Pancreas (tissue), 10 donors: ENCODE data around the gene IP6K3. TPM values are rescaled to one million over a fixed set of nuclear protein-coding genes. Genes with fewer than 3 reads are reported as not detected.

Source experiments
- ATAC-seq, 4 donors: fragments of 200-7000 bp; cut with Tn5 transposase; one replicate each; pipeline versions ENCODE4 v1.8.0 to v1.9.1; 2020; ENCODE audit warnings: mild to moderate bottlenecking in 4 of 4, moderate library complexity in 4 of 4
- DNase-seq, 6 donors: peaks; one replicate each; pipeline ENCODE4 v3.0.0-alpha.2; 2020
- FAIRE-seq: peaks from 2 replicates; lab custom pipeline; 2012; peaks lifted over from hg19 to GRCh38; lab: Jason Lieb, UNC
- H3K27ac ChIP-seq, 4 donors: fragments of 200-600 bp; sonication (generic); 1 replicate in 3 of 4; 2 replicates in 1 of 4; pipeline versions ENCODE4 v1.5.0 to v1.8.0; 2020
- H3K27me3 ChIP-seq, 4 donors: fragments of 200-600 bp; one replicate each; pipeline ENCODE4 v1.8.0; 2021
- H3K36me3 ChIP-seq, 3 donors: fragments of 200-600 bp; sonication (generic) in 1 of 3; one replicate each; pipeline versions ENCODE4 v1.5.0 to v1.8.0; 2020 to 2021
- H3K4me1 ChIP-seq, 3 donors: fragments of 200-600 bp; one replicate each; pipeline ENCODE4 v1.8.0; 2021
- H3K4me3 ChIP-seq, 4 donors: fragments of 200-600 bp; sonication (generic) in 2 of 4; one replicate each; pipeline versions ENCODE4 v1.5.0 to v1.8.0; 2020 to 2021
- H3K9me3 ChIP-seq, 4 donors: fragments of 200-600 bp; one replicate each; pipeline ENCODE4 v1.8.0; 2021
- CTCF ChIP-seq, 4 donors: fragments of 200-600 bp; sonication (generic) in 3 of 4; IDR thresholded peaks; one replicate each; pipeline versions ENCODE4 v1.5.0 to v1.8.0; 2021; ENCODE audit warnings: antibody characterized with exemption in 4 of 4
- WGBS, 2 donors: extraction: QIAGEN DNeasy Blood & Tissue Kit; methylation state at CpG; one replicate each; pipeline ENCODE4 v1.1.7; 2013; 5-methylcytosine and 5-hydroxymethylcytosine counted together
- intact Hi-C, 3 donors: fragments of 100-400 bp; cut with DNase I; formaldehyde crosslinking; loops; one replicate each; pipeline versions ENCODE4 v1.11.1 to v1.14.2; 2022
- polyA plus RNA-seq, 2 donors: library from polyadenylated mRNA; stranded (reverse); fragments of 200-250 nt; gene quantifications; one replicate each; pipeline ENCODE4 v1.2.3, GENCODE V29; 2013
- total RNA-seq, 6 donors: library from RNA; stranded (reverse); fragmentation: NEBNext Ultra II Directional in 4 of 6; extraction: Animal tissue kit (Norgen Biotek cat#: 25700) in 4 of 6; gene quantifications; one replicate each; pipeline versions ENCODE4 v1.2.1 to v1.2.4, GENCODE V29; 2021 to 2023
- donor health status: healthy with polysubstance abuse.
- donor health status: DM: no; HTN: no; CAD: no; lungs with moderate emphysema.
- donor health status: DM: no; HTN: no; CAD: no.
- donor health status: control.
- donor health status: control.
- donor health status: Bipolar disorder and iron deficiency.
- donor health status: DM: yes; HTN: yes; CAD: no.
- donor health status: DM: no; HTN: no; CAD: no.
- donor health status: DM: no; HTN: no; CAD: no.
- donor health status: DM: yes; HTN: yes; CAD: no.

The IP6K3 gene
- total and polyA plus RNA-seq, 8 donors = 0.12 to 0.69 (median 0.36) TPM

GRCh38 chr6:33708516-33709204, 38.0 kb downstream of the IP6K3 start:
- FAIRE-seq = no peak
- H3K36me3 ChIP-seq = no peaks in the 10 kb centered on the region
- 89 to 91% methylated on average over 10 of the region's 10 CpGs for WGBS, 2 donors

GRCh38 chr6:33707771-33708170, 38.9 kb downstream of the IP6K3 start:
- no peaks in the 10 kb centered on the region for H3K36me3 ChIP-seq
- no peaks in the 10 kb centered on the region for H3K27me3 ChIP-seq
- TF ChIP-seq CTCF (IDR thresholded peaks at IDR 0.05) = no peak
- 91 to 93% methylated on average over 5 of the region's 5 CpGs for WGBS, 2 donors
- intact Hi-C loops = no loop called here
- DNase-seq (no peak), FAIRE-seq (no peak), ATAC-seq (no peak)
- H3K9me3 ChIP-seq = no peaks in the 10 kb centered on the region
- H3K27ac ChIP-seq = no peak overlapping the region
- H3K4me1 ChIP-seq = peaks cover 8 to 16% (median 14%) of the 10 kb centered on the region in 3 donors
- H3K4me3 ChIP-seq = no peak overlapping the region

More at GRCh38 chr6:33708516-33709204, 38.0 kb downstream of the IP6K3 start:
- DNase-seq (no peak), ATAC-seq (no peak)
- Histone ChIP-seq H3K27ac (no peak overlapping the region), H3K4me1 (peaks cover 8 to 16% (median 14%) of the 10 kb centered on the region in 3 donors), H3K4me3 (no peak overlapping the region), H3K27me3 (no peaks in the 10 kb centered on the region), H3K9me3 (no peaks in the 10 kb centered on the region)
- intact Hi-C loops = no loop called here
- TF ChIP-seq CTCF (IDR thresholded peaks at IDR 0.05) = no peak

GRCh38 chr6:33705955-33706725, 40.6 kb downstream of the IP6K3 start:
- ATAC-seq = no peak
- no peaks in the 10 kb centered on the region for H3K27me3 ChIP-seq
- H3K36me3 ChIP-seq = no peaks in the 10 kb centered on the region
- no peak for TF ChIP-seq CTCF (IDR thresholded peaks at IDR 0.05)
- H3K27ac ChIP-seq = no peak overlapping the region
- 76 to 86% methylated on average over 16 of the region's 16 CpGs for WGBS, 2 donors
- H3K9me3 ChIP-seq = no peaks in the 10 kb centered on the region
- DNase-seq = no peak
- H3K4me1 ChIP-seq = peaks cover 8 to 11% (median 9%) of the 10 kb centered on the region in 3 donors
- no peak overlapping the region for H3K4me3 ChIP-seq
- intact Hi-C loops = no loop called here
- no peak for FAIRE-seq

GRCh38 chr6:33705268-33705885, 41.3 kb downstream of the IP6K3 start:
- no peak overlapping the region for H3K4me3 ChIP-seq
- no peaks in the 10 kb centered on the region for H3K36me3 ChIP-seq
- no peak for FAIRE-seq
- no peaks in the 10 kb centered on the region for H3K27me3 ChIP-seq
- no peaks in the 10 kb centered on the region for H3K9me3 ChIP-seq
- H3K4me1 ChIP-seq = peaks cover 2 to 5% (median 2%) of the 10 kb centered on the region in 3 donors
- H3K27ac ChIP-seq = no peak overlapping the region
- 84 to 87% methylated on average over 9 of the region's 9 CpGs for WGBS, 2 donors
- intact Hi-C loops = no loop called here
- TF ChIP-seq CTCF (IDR thresholded peaks at IDR 0.05) = no peak
- no peak for ATAC-seq
- no peak for DNase-seq
